Skin epidermis (tissue), 12 donors: ENCODE measurements around the gene TRIP4.
A peak's percentile ranks its signal among the peaks of the same experiment; 100 is the strongest.
"Not testable (repeated sequence)": the region's sequence is repeated elsewhere in the genome, so short reads cannot be mapped to it uniquely, and the experiment has no call there.

ENCODE experiments used
- H3K27ac ChIP-seq, 21 experiments: fragments of 200-600 bp; sonication (generic) in 11 of 21; one replicate each; pipeline ENCODE4 v1.5.0; 2020; ENCODE audit warnings: mild to moderate bottlenecking in 3 of 21, inconsistent platforms in 2 of 21, moderate library complexity in 2 of 21
- H3K4me3 ChIP-seq, 7 experiments: fragments of 200-600 bp; sonication (generic) in 2 of 7; one replicate each; pipeline ENCODE4 v1.5.0; 2020; ENCODE audit warnings: inconsistent platforms in 2 of 7, mild to moderate bottlenecking in 2 of 7, moderate library complexity in 1 of 7

TRIP4 gene

GRCh38 chr15:64472161-64472560 is 84.5 kb downstream of the TRIP4 start:
- H3K27ac ChIP-seq: no peak overlapping the region
- no peak overlapping the region for H3K4me3 ChIP-seq

GRCh38 chr15:64474846-64475245 is 87.2 kb downstream of the TRIP4 start:
- Histone ChIP-seq H3K4me3 (no peak overlapping the region), H3K27ac (no peak overlapping the region)

GRCh38 chr15:64476550-64476949 is 88.9 kb downstream of the TRIP4 start:
- Histone ChIP-seq H3K27ac (peak overlapping the region in 1 of 21 experiments; percentile 3), H3K4me3 (no peak overlapping the region)

- no peak overlapping the region for H3K4me3 ChIP-seq
- H3K27ac ChIP-seq: peak overlapping the region in 1 of 21 experiments; percentile 14
These were observed 91.2 kb downstream of the TRIP4 start for GRCh38 chr15:64478863-64479262.

- Histone ChIP-seq H3K4me3 (no peak overlapping the region), H3K27ac (no peak overlapping the region)
These were observed 93.3 kb downstream of the TRIP4 start for GRCh38 chr15:64480891-64481290.

GRCh38 chr15:64483749-64484148 is 96.1 kb downstream of the TRIP4 start:
- Histone ChIP-seq H3K4me3 (no peak overlapping the region), H3K27ac (no peak overlapping the region)

- H3K4me3 ChIP-seq: no peak overlapping the region
- no peak overlapping the region for H3K27ac ChIP-seq
These were observed 98.2 kb downstream of the TRIP4 start for GRCh38 chr15:64485796-64486195.

GRCh38 chr15:64490598-64491259 is 103.1 kb downstream of the TRIP4 start:
- no peak overlapping the region for H3K27ac ChIP-seq

GRCh38 chr15:64493641-64494040 is 106.0 kb downstream of the TRIP4 start:
- H3K27ac ChIP-seq: no peak overlapping the region
- H3K4me3 ChIP-seq: no peak overlapping the region

More at GRCh38 chr15:64490598-64491259, 103.1 kb downstream of the TRIP4 start:
- no peak overlapping the region for H3K4me3 ChIP-seq

GRCh38 chr15:64495968-64496367 is 108.3 kb downstream of the TRIP4 start:
- not testable (repeated sequence) for H3K27ac ChIP-seq

GRCh38 chr15:64500695-64501395 is 113.2 kb downstream of the TRIP4 start:
- H3K27ac ChIP-seq: peak overlapping the region in 3 of 21 experiments; percentile 21 to 54 (median 22)
- H3K4me3 ChIP-seq: no peak overlapping the region

More at GRCh38 chr15:64495968-64496367, 108.3 kb downstream of the TRIP4 start:
- not testable (repeated sequence) for H3K4me3 ChIP-seq

GRCh38 chr15:64501396-64501715 is 113.7 kb downstream of the TRIP4 start:
- Histone ChIP-seq H3K4me3 (no peak overlapping the region), H3K27ac (peak overlapping the region in 5 of 21 experiments; percentile 21 to 74 (median 45))

GRCh38 chr15:64502151-64502550 is 114.5 kb downstream of the TRIP4 start:
- peak overlapping the region in 13 of 21 experiments; percentile 11 to 80 (median 45) for H3K27ac ChIP-seq
- H3K4me3 ChIP-seq: no peak overlapping the region

- Histone ChIP-seq H3K27ac (peak overlapping the region in 14 of 21 experiments; percentile 7 to 80 (median 42)), H3K4me3 (no peak overlapping the region)
These were observed 114.9 kb downstream of the TRIP4 start for GRCh38 chr15:64502551-64502950.

GRCh38 chr15:64503197-64503596 is 115.6 kb downstream of the TRIP4 start:
- Histone ChIP-seq H3K4me3 (no peak overlapping the region), H3K27ac (peak overlapping the region in 15 of 21 experiments; percentile 2 to 80 (median 45))

- Histone ChIP-seq H3K4me3 (no peak overlapping the region), H3K27ac (peak overlapping the region in 11 of 21 experiments; percentile 7 to 80 (median 52))
These were observed 116.0 kb downstream of the TRIP4 start for GRCh38 chr15:64503640-64504039.
